ENCODE measurements around the gene RAB3GAP2. TPM values are rescaled to one million over a fixed set of nuclear protein-coding genes. Genes with fewer than 3 reads are reported as not detected.

The RAB3GAP2 gene
- total and polyA plus RNA-seq, 10 of the 15 experiments (the other 5 are each of a cell fraction or from before 2014, with no cell fraction given), result 11.9 to 51.1 (median 24.4) TPM

GRCh38 chr1:220299337-220299736, 27.1 kb upstream of the RAB3GAP2 start:
- ChIA-PET RAD21 (ENCODE audit: unreplicated experiment) (interaction anchor here (0.6 to 1.0 kb wide), 3 partner anchors 9 to 309 kb away, joined by 3 to 4 read pairs (median 3); no protein-coding TSS in a partner anchor), POLR2A (no interaction called here), CTCF (interaction anchor here (0.7 to 6.9 kb wide), 3 partner anchors 18 to 81 kb away, joined by 3 to 84 read pairs (median 4); no protein-coding TSS in a partner anchor), SMC1A (ENCODE audit: uncharacterized antibody, unreplicated experiment) (interaction anchor here (0.7 to 1.2 kb wide), 2 partner anchors 77 to 301 kb away, joined by 3 read pairs; no protein-coding TSS in a partner anchor)
- Histone ChIP-seq H3K4me2 (ENCODE audit: control insufficient read depth, insufficient read depth) (no peak overlapping the region), H3K4me1 (ENCODE audit: control insufficient read depth, insufficient read depth, low read length) (no peaks in the 10 kb centered on the region), H3K9me3 (replicated peaks; ENCODE audit: control insufficient read depth, insufficient read depth, low read length) (no peaks in the 10 kb centered on the region), H3K27me3 (replicated peaks in 1 of 2; ENCODE audit: control insufficient read depth in 2 of 2, insufficient read depth in 2 of 2, low read length in 1 of 2) (no peaks in the 10 kb centered on the region), H3K36me3 (ENCODE audit: control insufficient read depth in 2 of 2, insufficient read depth in 2 of 2, low read length in 1 of 2) (no peaks in the 10 kb centered on the region), H3K79me2 (ENCODE audit: control insufficient read depth, insufficient read depth, low read length) (no peaks in the 10 kb centered on the region), H3K4me3 (no peak overlapping the region), H3K9ac (ENCODE audit: control insufficient read depth, insufficient read depth, low read length) (no peak overlapping the region), H3K27ac (ENCODE audit: control insufficient read depth, insufficient read depth) (no peak overlapping the region), H2AFZ (ENCODE audit: control insufficient read depth, low read depth, low read length) (no peak overlapping the region), H4K20me1 (ENCODE audit: control insufficient read depth, insufficient read depth) (no peaks in the 10 kb centered on the region)
- FAIRE-seq (no peak), DNase-seq (ENCODE audit: low read depth, low spot score) (no peak), ATAC-seq (no peak)
- intact Hi-C loops (cut with micrococcal nuclease; ENCODE audit: unreplicated experiment), result no loop called here
- TF ChIP-seq MEF2B (IDR thresholded peaks at IDR 0.05; ENCODE audit: partially characterized antibody, poor library complexity, severe bottlenecking), result no peak
- WGBS (ENCODE audit: insufficient coverage, insufficient replicate concordance, low lambda C conversion rate, missing lambda C conversion rate), result 75% methylated on average over 7 of the region's 7 CpGs
- no TSS peak for BruUV-seq (replicated peaks)
- in situ Hi-C loops (cut with MboI), result loop anchor here (5.0 kb wide), 1 partner anchor 478 kb away; no protein-coding TSS in a partner anchor

GRCh38 chr1:220298470-220299205, 26.4 kb upstream of the RAB3GAP2 start:
- ChIA-PET POLR2A (no interaction called here), RAD21 (ENCODE audit: unreplicated experiment) (interaction anchor here (1.0 to 3.0 kb wide), 4 partner anchors 19 to 308 kb away, joined by 3 to 50 read pairs (median 9); no protein-coding TSS in a partner anchor), SMC1A (ENCODE audit: uncharacterized antibody, unreplicated experiment) (interaction anchor here (0.6 to 2.6 kb wide), 6 partner anchors 11 to 406 kb away, joined by 3 to 26 read pairs (median 4); no protein-coding TSS in a partner anchor), CTCF (interaction anchor here (0.6 to 6.9 kb wide), 12 partner anchors 13 to 478 kb away, joined by 3 to 84 read pairs (median 10); no protein-coding TSS in a partner anchor)
- in situ Hi-C loops (cut with MboI), result loop anchor here (5.0 kb wide), 1 partner anchor 479 kb away; no protein-coding TSS in a partner anchor
- no peak overlapping the region for H3K4me3 ChIP-seq
- no peaks in the 10 kb centered on the region for H3K4me1 ChIP-seq (ENCODE audit: control insufficient read depth, insufficient read depth, low read length)
- no peak overlapping the region for H3K9ac ChIP-seq (ENCODE audit: control insufficient read depth, insufficient read depth, low read length)
- H3K9me3 ChIP-seq (replicated peaks; ENCODE audit: control insufficient read depth, insufficient read depth, low read length), result no peaks in the 10 kb centered on the region
- no peak for TF ChIP-seq SP1 (IDR thresholded peaks at IDR 0.05; ENCODE audit: low read depth, low read length)
- no peak for TF ChIP-seq SREBF2 (IDR thresholded peaks at IDR 0.05; ENCODE audit: low read length)
- no peak for TF ChIP-seq RUNX3 (IDR thresholded peaks at IDR 0.05; ENCODE audit: low read length)
- DNase-seq (ENCODE audit: low read depth, low spot score), result no peak
- ATAC-seq, result no peak
- H4K20me1 ChIP-seq (ENCODE audit: control insufficient read depth, insufficient read depth), result no peaks in the 10 kb centered on the region
- BruUV-seq (replicated peaks), result no TSS peak
- no peaks in the 10 kb centered on the region for H3K36me3 ChIP-seq (ENCODE audit: control insufficient read depth in 2 of 2, insufficient read depth in 2 of 2, low read length in 1 of 2)
- no peak for FAIRE-seq
- WGBS (ENCODE audit: insufficient coverage, insufficient replicate concordance, low lambda C conversion rate, missing lambda C conversion rate), result 59% methylated on average over 9 of the region's 9 CpGs
- intact Hi-C loops (cut with micrococcal nuclease; ENCODE audit: unreplicated experiment), result no loop called here
- no peak overlapping the region for H3K27ac ChIP-seq (ENCODE audit: control insufficient read depth, insufficient read depth)
- H2AFZ ChIP-seq (ENCODE audit: control insufficient read depth, low read depth, low read length), result no peak overlapping the region
- H3K27me3 ChIP-seq (replicated peaks in 1 of 2; ENCODE audit: control insufficient read depth in 2 of 2, insufficient read depth in 2 of 2, low read length in 1 of 2), result no peaks in the 10 kb centered on the region
- H3K4me2 ChIP-seq (ENCODE audit: control insufficient read depth, insufficient read depth), result no peak overlapping the region
- H3K79me2 ChIP-seq (ENCODE audit: control insufficient read depth, insufficient read depth, low read length), result no peaks in the 10 kb centered on the region
